Immature natural killer cell (primary cell): ENCODE measurements around the gene FERMT2. TPM values are rescaled to one million over a fixed set of nuclear protein-coding genes. Genes with fewer than 3 reads are reported as not detected.

Experiments used
- DNase-seq, 3 donors: peaks; one replicate each; pipeline ENCODE4 v3.0.0; 2022; ENCODE audit warnings: mixed read lengths in 1 of 3
- H3K27ac Mint-ChIP-seq, 6 donors: one replicate each; pipeline ENCODE4 v1.8.0; 2020; ENCODE audit warnings: mixed read lengths in 6 of 6, mild to moderate bottlenecking in 5 of 6, inconsistent platforms in 4 of 6, moderate library complexity in 3 of 6
- H3K27me3 Mint-ChIP-seq, 3 donors: one replicate each; pipeline ENCODE4 v1.8.0; 2020 to 2021; ENCODE audit warnings: low read depth in 3 of 3, mild to moderate bottlenecking in 3 of 3, mixed read lengths in 3 of 3, moderate library complexity in 3 of 3, inconsistent platforms in 1 of 3
- H3K36me3 Mint-ChIP-seq, 3 donors: one replicate each; pipeline ENCODE4 v1.8.0; 2020; ENCODE audit warnings: mixed read lengths in 3 of 3, inconsistent platforms in 2 of 3, mild to moderate bottlenecking in 2 of 3
- H3K4me1 Mint-ChIP-seq, 2 donors: one replicate each; pipeline ENCODE4 v1.8.0; 2020; ENCODE audit warnings: inconsistent platforms in 2 of 2, mild to moderate bottlenecking in 2 of 2, mixed read lengths in 2 of 2, moderate library complexity in 1 of 2
- H3K4me3 Mint-ChIP-seq, 5 donors: one replicate each; pipeline ENCODE4 v1.8.0; 2020; ENCODE audit warnings: mild to moderate bottlenecking in 5 of 5, mixed read lengths in 5 of 5, inconsistent platforms in 3 of 5, moderate library complexity in 3 of 5
- H3K9me3 Mint-ChIP-seq, 6 donors: one replicate each; pipeline ENCODE4 v1.8.0; 2020; ENCODE audit warnings: mild to moderate bottlenecking in 6 of 6, mixed read lengths in 6 of 6, inconsistent platforms in 4 of 6, moderate library complexity in 3 of 6
- polyA plus RNA-seq, 3 donors: library from polyadenylated mRNA; unstranded; fragments of 300-500 nt; fragmentation: Illumina TruSeq; gene quantifications; one replicate each; pipeline ENCODE4 v1.2.3, GENCODE V29; 2021

Gene FERMT2
- polyA plus RNA-seq, 3 donors from 2014 or later = not detected

- Mint-ChIP-seq H3K9me3 (no peaks in the 10 kb centered on the region), H3K27ac (no peak overlapping the region), H3K36me3 (no peaks in the 10 kb centered on the region), H3K27me3 (peaks cover 21 to 36% (median 32%) of the 10 kb centered on the region in 3 donors), H3K4me3 (peak overlapping the region; percentile 60 to 79 (median 71)), H3K4me1 (peaks cover 19 to 27% of the 10 kb centered on the region in 2 donors)
- DNase-seq = no peak
Measured at GRCh38 chr14:52951681-52952554, 1.1 kb upstream of the FERMT2 start.

- H3K27ac Mint-ChIP-seq = peak overlapping the region in 1 of 6 donors; percentile 1
- H3K4me1 Mint-ChIP-seq = peaks cover 19 to 27% of the 10 kb centered on the region in 2 donors
- peak; percentile 11 to 19 (median 15) for DNase-seq
- peaks cover 21 to 38% (median 32%) of the 10 kb centered on the region in 3 donors for H3K27me3 Mint-ChIP-seq
- no peaks in the 10 kb centered on the region for H3K9me3 Mint-ChIP-seq
- no peaks in the 10 kb centered on the region for H3K36me3 Mint-ChIP-seq
- H3K4me3 Mint-ChIP-seq = peak overlapping the region; percentile 86 to 93 (median 90)
Measured at GRCh38 chr14:52950410-52950897, 396 bp downstream of the FERMT2 start.

- peak overlapping the region in 1 of 6 donors; percentile 1 for H3K27ac Mint-ChIP-seq
- H3K36me3 Mint-ChIP-seq = no peaks in the 10 kb centered on the region
- H3K4me1 Mint-ChIP-seq = peaks cover 19 to 27% of the 10 kb centered on the region in 2 donors
- H3K4me3 Mint-ChIP-seq = peak overlapping the region; percentile 86 to 93 (median 90)
- peak in 1 of 3 donors; percentile 7 for DNase-seq
- peaks cover 21 to 38% (median 32%) of the 10 kb centered on the region in 3 donors for H3K27me3 Mint-ChIP-seq
- no peaks in the 10 kb centered on the region for H3K9me3 Mint-ChIP-seq
Measured at GRCh38 chr14:52949711-52950409, 990 bp downstream of the FERMT2 start.

- Mint-ChIP-seq H3K4me3 (peak overlapping the region in 4 of 5 donors; percentile 86 to 93 (median 90)), H3K4me1 (peaks cover 19 to 27% of the 10 kb centered on the region in 2 donors), H3K27ac (no peak overlapping the region), H3K36me3 (no peaks in the 10 kb centered on the region), H3K27me3 (peaks cover 21 to 38% (median 32%) of the 10 kb centered on the region in 3 donors), H3K9me3 (no peaks in the 10 kb centered on the region)
- no peak for DNase-seq
Measured at GRCh38 chr14:52949249-52949648, 1.6 kb downstream of the FERMT2 start.

- H3K4me1 Mint-ChIP-seq = peaks cover 19 to 27% of the 10 kb centered on the region in 2 donors
- no peaks in the 10 kb centered on the region for H3K36me3 Mint-ChIP-seq
- no peak for DNase-seq
- peaks cover 23 to 38% (median 32%) of the 10 kb centered on the region in 3 donors for H3K27me3 Mint-ChIP-seq
- no peaks in the 10 kb centered on the region for H3K9me3 Mint-ChIP-seq
- no peak overlapping the region for H3K4me3 Mint-ChIP-seq
- H3K27ac Mint-ChIP-seq = no peak overlapping the region
Measured at GRCh38 chr14:52948836-52949235, 2.0 kb downstream of the FERMT2 start.

GRCh38 chr14:52948039-52948438, 2.8 kb downstream of the FERMT2 start:
- no peak for DNase-seq
- Mint-ChIP-seq H3K36me3 (no peaks in the 10 kb centered on the region), H3K4me1 (peaks cover 19 to 27% of the 10 kb centered on the region in 2 donors), H3K27ac (no peak overlapping the region), H3K9me3 (no peaks in the 10 kb centered on the region), H3K4me3 (no peak overlapping the region), H3K27me3 (peaks cover 22 to 38% (median 31%) of the 10 kb centered on the region in 3 donors)

- H3K27me3 Mint-ChIP-seq = peaks cover 7 to 22% (median 10%) of the 10 kb centered on the region in 3 donors
Measured at GRCh38 chr14:52944254-52944653, 6.6 kb downstream of the FERMT2 start.

GRCh38 chr14:52939427-52939826, 11.4 kb downstream of the FERMT2 start:
- Mint-ChIP-seq H3K36me3 (peaks cover 0 to 4% (median 0%) of the 10 kb centered on the region in 3 donors), H3K4me1 (no peaks in the 10 kb centered on the region), H3K27me3 (peaks cover 3 to 16% (median 4%) of the 10 kb centered on the region in 3 donors), H3K27ac (no peak overlapping the region), H3K9me3 (no peaks in the 10 kb centered on the region), H3K4me3 (no peak overlapping the region)
- no peak for DNase-seq

More at GRCh38 chr14:52944254-52944653, 6.6 kb downstream of the FERMT2 start:
- DNase-seq = no peak
- Mint-ChIP-seq H3K27ac (no peak overlapping the region), H3K9me3 (no peaks in the 10 kb centered on the region), H3K4me3 (no peak overlapping the region), H3K4me1 (peaks cover 2 to 4% of the 10 kb centered on the region in 2 donors), H3K36me3 (no peaks in the 10 kb centered on the region)

- Mint-ChIP-seq H3K27ac (no peak overlapping the region), H3K27me3 (peaks cover 2 to 19% (median 3%) of the 10 kb centered on the region in 3 donors), H3K4me1 (no peaks in the 10 kb centered on the region), H3K9me3 (no peaks in the 10 kb centered on the region), H3K36me3 (peaks cover 0 to 4% (median 0%) of the 10 kb centered on the region in 3 donors), H3K4me3 (no peak overlapping the region)
- DNase-seq = no peak
Measured at GRCh38 chr14:52937869-52938268, 13.0 kb downstream of the FERMT2 start.

- no peak overlapping the region for H3K4me3 Mint-ChIP-seq
Measured at GRCh38 chr14:52937306-52937705, 13.5 kb downstream of the FERMT2 start.

GRCh38 chr14:52936437-52936836, 14.4 kb downstream of the FERMT2 start:
- peaks cover 2 to 19% (median 3%) of the 10 kb centered on the region in 3 donors for H3K27me3 Mint-ChIP-seq
- no peak overlapping the region for H3K27ac Mint-ChIP-seq
- no peaks in the 10 kb centered on the region for H3K4me1 Mint-ChIP-seq
- no peaks in the 10 kb centered on the region for H3K9me3 Mint-ChIP-seq
- DNase-seq = no peak
- peaks cover 0 to 4% (median 0%) of the 10 kb centered on the region in 3 donors for H3K36me3 Mint-ChIP-seq
- no peak overlapping the region for H3K4me3 Mint-ChIP-seq

More at GRCh38 chr14:52937306-52937705, 13.5 kb downstream of the FERMT2 start:
- no peak for DNase-seq
- Mint-ChIP-seq H3K9me3 (no peaks in the 10 kb centered on the region), H3K27me3 (peaks cover 2 to 19% (median 3%) of the 10 kb centered on the region in 3 donors), H3K36me3 (peaks cover 0 to 4% (median 0%) of the 10 kb centered on the region in 3 donors), H3K4me1 (no peaks in the 10 kb centered on the region), H3K27ac (peak overlapping the region in 1 of 6 donors; percentile 12)

- Mint-ChIP-seq H3K27me3 (peaks cover 2 to 16% (median 3%) of the 10 kb centered on the region in 3 donors), H3K27ac (no peak overlapping the region), H3K36me3 (peaks cover 0 to 7% (median 0%) of the 10 kb centered on the region in 3 donors), H3K4me1 (no peaks in the 10 kb centered on the region), H3K9me3 (no peaks in the 10 kb centered on the region), H3K4me3 (no peak overlapping the region)
- no peak for DNase-seq
Measured at GRCh38 chr14:52935833-52936232, 15.0 kb downstream of the FERMT2 start.

- Mint-ChIP-seq H3K36me3 (peaks cover 0 to 7% (median 0%) of the 10 kb centered on the region in 3 donors), H3K4me3 (no peak overlapping the region), H3K4me1 (no peaks in the 10 kb centered on the region), H3K9me3 (no peaks in the 10 kb centered on the region), H3K27me3 (peaks cover 2 to 14% (median 3%) of the 10 kb centered on the region in 3 donors), H3K27ac (no peak overlapping the region)
- no peak for DNase-seq
Measured at GRCh38 chr14:52934762-52935161, 16.1 kb downstream of the FERMT2 start.
